Peyer's patch (tissue), 4 donors: ENCODE results near the gene SLC8A2.
"Not testable (repeated sequence)": the region's sequence is repeated elsewhere in the genome, so short reads cannot be mapped to it uniquely, and the experiment has no call there.

Source experiments
- CTCF ChIP-seq, 6 experiments: fragments of 450-650 bp in 4 of 6; fragments of 200-600 bp in 2 of 6; sonication (generic) in 1 of 6; IDR thresholded peaks; one replicate each; pipeline ENCODE4 v1.5.1; 2017 to 2019; ENCODE audit warnings: antibody characterized with exemption in 6 of 6, mild to moderate bottlenecking in 3 of 6, moderate library complexity in 1 of 6
- POLR2A ChIP-seq, 2 donors: fragments of 450-650 bp; IDR thresholded peaks; one replicate each; pipeline ENCODE4 v1.5.1; 2017; ENCODE audit warnings: antibody characterized with exemption in 2 of 2, mild to moderate bottlenecking in 2 of 2, moderate library complexity in 2 of 2

DNA sequence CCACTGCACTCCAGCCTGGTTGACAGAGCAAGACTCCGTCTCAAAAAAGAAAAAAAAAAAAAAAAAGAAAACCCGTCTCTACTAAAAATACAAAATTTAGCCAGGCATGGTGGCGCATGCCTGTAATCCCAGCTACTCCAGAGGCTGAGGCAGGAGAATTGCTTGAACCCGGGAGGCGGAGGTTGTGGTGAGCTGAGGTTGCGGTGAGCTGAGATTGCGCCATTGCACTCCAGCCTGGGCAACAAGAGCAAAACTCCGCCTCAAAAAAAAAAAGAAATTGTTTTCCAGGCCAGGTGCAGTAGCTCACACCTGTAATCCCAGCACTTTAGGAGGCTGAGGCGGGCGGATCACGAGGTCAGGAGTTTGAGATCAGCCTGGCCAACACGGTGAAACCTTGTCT, 85.1 kb downstream of the SLC8A2 start:
- TF ChIP-seq POLR2A, CTCF (IDR thresholded peaks at IDR 0.05): not testable (repeated sequence)
